Inflammatory macrophage treated with lipopolysaccharide for 1 hour (primary cell): ENCODE measurements around the gene SLC25A24.
"Not testable (repeated sequence)": the region's sequence is repeated elsewhere in the genome, so short reads cannot be mapped to it uniquely, and the experiment has no call there.

ENCODE experiments used
- DNase-seq, 2 donors: peaks; one replicate each; pipeline ENCODE4 v3.0.0-alpha.2; 2020 to 2022

The SLC25A24 gene

GRCh38 chr1:108199781-108200686, at the start of gene SLC25A24:
SLC25A24 (minus strand) TSS chr1:108200343; CDS start chr1:108200138, 205 bp downstream.
- peak; percentile 74 to 82 for DNase-seq

- not testable (repeated sequence) for DNase-seq
These were observed 43.8 kb upstream of the SLC25A24 start, which contains the start of gene NBPF4 for GRCh38 chr1:108243976-108244375. NBPF4 (minus strand) TSS chr1:108244076; CDS start chr1:108243761, 315 bp downstream.

GRCh38 chr1:108239426-108239825, 39.3 kb upstream of the SLC25A24 start:
- DNase-seq: not testable (repeated sequence)

- DNase-seq: not testable (repeated sequence)
These were observed 35.2 kb upstream of the SLC25A24 start for GRCh38 chr1:108235308-108235707.

GRCh38 chr1:108232183-108232582, 32.0 kb upstream of the SLC25A24 start:
- DNase-seq: not testable (repeated sequence)

- DNase-seq: not testable (repeated sequence)
These were observed 29.8 kb upstream of the SLC25A24 start for GRCh38 chr1:108229976-108230375.

- not testable (repeated sequence) for DNase-seq
These were observed 27.6 kb upstream of the SLC25A24 start for GRCh38 chr1:108227772-108228171.

- DNase-seq: not testable (repeated sequence)
These were observed 26.7 kb upstream of the SLC25A24 start for GRCh38 chr1:108226855-108227254.

- DNase-seq: not testable (repeated sequence)
These were observed 23.1 kb upstream of the SLC25A24 start for GRCh38 chr1:108223226-108223625.

GRCh38 chr1:108217515-108218174, 17.5 kb upstream of the SLC25A24 start:
- DNase-seq: not testable (repeated sequence)

GRCh38 chr1:108217007-108217406, 16.9 kb upstream of the SLC25A24 start:
- not testable (repeated sequence) for DNase-seq

GRCh38 chr1:108216028-108216890, 16.1 kb upstream of the SLC25A24 start:
- not testable (repeated sequence) for DNase-seq

GRCh38 chr1:108214641-108215465, 14.7 kb upstream of the SLC25A24 start:
- DNase-seq: peak; percentile 16 to 49

GRCh38 chr1:108211014-108211413, 10.9 kb upstream of the SLC25A24 start:
- DNase-seq: no peak

GRCh38 chr1:108209456-108210108, 9.4 kb upstream of the SLC25A24 start:
- DNase-seq: no peak

GRCh38 chr1:108208724-108209446, 8.7 kb upstream of the SLC25A24 start:
- no peak for DNase-seq

- not testable (repeated sequence) for DNase-seq
These were observed 3.4 kb upstream of the SLC25A24 start for GRCh38 chr1:108203582-108203981.

GRCh38 chr1:108201687-108202086, 1.5 kb upstream of the SLC25A24 start:
- no peak for DNase-seq

GRCh38 chr1:108200687-108201051, 526 bp upstream of the SLC25A24 start:
- DNase-seq: peak; percentile 65

- DNase-seq: peak; percentile 40 to 43
These were observed 897 bp downstream of the SLC25A24 start for GRCh38 chr1:108199201-108199691.
